Measurements from ENCODE around the gene ZNF407. TPM values are rescaled to one million over a fixed set of nuclear protein-coding genes. Genes with fewer than 3 reads are reported as not detected.

The ZNF407 gene
- total and polyA plus RNA-seq, 2 of the 13 experiments (the other 11 are each of a cell fraction or from before 2014, with no cell fraction given) = 2.3 to 8.7 TPM

DNA sequence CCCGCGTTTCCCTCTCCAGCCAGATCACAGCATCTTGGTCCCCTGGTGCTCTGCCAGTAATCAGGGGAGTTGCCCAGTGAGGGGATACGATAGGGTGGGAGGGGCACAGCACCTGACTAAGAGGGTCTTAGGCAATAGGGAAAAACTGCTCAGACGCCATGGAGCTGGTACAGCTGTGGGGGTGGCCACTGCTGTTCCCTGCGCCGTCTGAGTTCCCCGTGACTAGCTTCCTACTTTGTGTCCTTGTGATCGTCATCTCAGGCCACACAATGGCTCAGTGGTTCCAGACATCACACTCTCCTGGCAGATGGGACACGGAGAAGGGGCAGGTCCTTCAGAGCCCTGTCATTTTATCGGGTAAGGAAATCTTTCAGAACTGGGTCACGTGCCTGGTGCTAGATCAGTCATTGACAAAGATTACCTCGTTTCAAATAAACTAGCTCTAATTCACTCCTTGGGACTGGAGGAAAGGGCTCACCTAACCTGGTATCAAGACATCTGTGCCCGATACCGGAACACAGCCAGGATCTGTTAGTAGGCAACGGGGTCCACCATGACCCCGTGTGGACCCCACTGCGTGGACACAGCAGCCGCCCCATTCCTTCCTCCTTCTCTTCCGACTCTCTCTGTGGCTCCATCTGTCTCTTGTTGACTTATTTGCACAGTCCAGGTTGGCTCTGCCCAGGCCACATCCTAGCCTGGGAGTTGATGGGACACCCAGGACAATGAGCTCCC is 509.7 kb downstream of the ZNF407 start:
- 42% methylated on average over 11 of the region's 19 CpGs for WGBS (ENCODE audit: low lambda C conversion rate)
- ATAC-seq = no peak

More for the DNA sequence above, 509.7 kb downstream of the ZNF407 start:
- BruUV-seq (replicated peaks) = no TSS peak
- FAIRE-seq = no peak
- H3K27me3 ChIP-seq (ENCODE audit: control insufficient read depth in 1 of 2, insufficient read depth in 2 of 2, low read length in 2 of 2) = peaks cover 8 to 83% of the 10 kb centered on the region in 2 experiments
- in situ Hi-C loops (cut with HindIII; ENCODE audit: extremely low pct_ligation_motif_present, low pct_unique_long_range_greater_than_20kb) (no loop called here), intact Hi-C loops (cut with micrococcal nuclease; ENCODE audit: unreplicated experiment) (no loop called here)
- no peaks in the 10 kb centered on the region for H3K4me1 ChIP-seq (ENCODE audit: insufficient read depth, low read length)
- ChIA-PET CTCF (ENCODE audit: low intra/inter-chr PET ratio, low total read pairs) (no interaction called here), POLR2A (no interaction called here)
- H4K20me1 ChIP-seq (ENCODE audit: insufficient read depth, low read length) = no peaks in the 10 kb centered on the region
- H2AFZ ChIP-seq (ENCODE audit: low read length) = no peak overlapping the region
- H3K79me2 ChIP-seq (ENCODE audit: insufficient read depth, low read length) = no peaks in the 10 kb centered on the region
- TF ChIP-seq EP300 (IDR thresholded peaks at IDR 0.05; ENCODE audit: low read depth in 2 of 2, low read length in 2 of 2) (no peak), EP300 (CRISPR knock-in tag; IDR thresholded peaks at IDR 0.05; ENCODE audit: borderline replicate concordance) (no peak), ZNF567 (CRISPR knock-in tag; IDR thresholded peaks at IDR 0.05; ENCODE audit: borderline replicate concordance) (no peak), GTF2F1 (IDR thresholded peaks at IDR 0.05; ENCODE audit: low read length) (no peak), ZNF251 (CRISPR knock-in tag; IDR thresholded peaks at IDR 0.05) (no peak), ZNF17 (CRISPR knock-in tag; IDR thresholded peaks at IDR 0.05) (no peak), ZNF883 (CRISPR knock-in tag; IDR thresholded peaks at IDR 0.05; ENCODE audit: not compliant biosample characterization) (no peak)
- TF ChIP-seq, protein P1, sequence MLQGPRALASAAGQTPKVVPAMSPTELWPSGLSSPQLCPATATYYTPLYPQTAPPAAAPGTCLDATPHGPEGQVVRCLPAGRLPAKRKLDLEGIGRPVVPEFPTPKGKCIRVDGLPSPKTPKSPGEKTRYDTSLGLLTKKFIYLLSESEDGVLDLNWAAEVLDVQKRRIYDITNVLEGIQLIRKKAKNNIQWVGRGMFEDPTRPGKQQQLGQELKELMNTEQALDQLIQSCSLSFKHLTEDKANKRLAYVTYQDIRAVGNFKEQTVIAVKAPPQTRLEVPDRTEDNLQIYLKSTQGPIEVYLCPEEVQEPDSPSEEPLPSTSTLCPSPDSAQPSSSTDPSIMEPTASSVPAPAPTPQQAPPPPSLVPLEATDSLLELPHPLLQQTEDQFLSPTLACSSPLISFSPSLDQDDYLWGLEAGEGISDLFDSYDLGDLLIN (CRISPR knock-in tag; IDR thresholded peaks at IDR 0.05; ENCODE audit: borderline replicate concordance) = no peak
- TF ChIP-seq, protein P2, sequence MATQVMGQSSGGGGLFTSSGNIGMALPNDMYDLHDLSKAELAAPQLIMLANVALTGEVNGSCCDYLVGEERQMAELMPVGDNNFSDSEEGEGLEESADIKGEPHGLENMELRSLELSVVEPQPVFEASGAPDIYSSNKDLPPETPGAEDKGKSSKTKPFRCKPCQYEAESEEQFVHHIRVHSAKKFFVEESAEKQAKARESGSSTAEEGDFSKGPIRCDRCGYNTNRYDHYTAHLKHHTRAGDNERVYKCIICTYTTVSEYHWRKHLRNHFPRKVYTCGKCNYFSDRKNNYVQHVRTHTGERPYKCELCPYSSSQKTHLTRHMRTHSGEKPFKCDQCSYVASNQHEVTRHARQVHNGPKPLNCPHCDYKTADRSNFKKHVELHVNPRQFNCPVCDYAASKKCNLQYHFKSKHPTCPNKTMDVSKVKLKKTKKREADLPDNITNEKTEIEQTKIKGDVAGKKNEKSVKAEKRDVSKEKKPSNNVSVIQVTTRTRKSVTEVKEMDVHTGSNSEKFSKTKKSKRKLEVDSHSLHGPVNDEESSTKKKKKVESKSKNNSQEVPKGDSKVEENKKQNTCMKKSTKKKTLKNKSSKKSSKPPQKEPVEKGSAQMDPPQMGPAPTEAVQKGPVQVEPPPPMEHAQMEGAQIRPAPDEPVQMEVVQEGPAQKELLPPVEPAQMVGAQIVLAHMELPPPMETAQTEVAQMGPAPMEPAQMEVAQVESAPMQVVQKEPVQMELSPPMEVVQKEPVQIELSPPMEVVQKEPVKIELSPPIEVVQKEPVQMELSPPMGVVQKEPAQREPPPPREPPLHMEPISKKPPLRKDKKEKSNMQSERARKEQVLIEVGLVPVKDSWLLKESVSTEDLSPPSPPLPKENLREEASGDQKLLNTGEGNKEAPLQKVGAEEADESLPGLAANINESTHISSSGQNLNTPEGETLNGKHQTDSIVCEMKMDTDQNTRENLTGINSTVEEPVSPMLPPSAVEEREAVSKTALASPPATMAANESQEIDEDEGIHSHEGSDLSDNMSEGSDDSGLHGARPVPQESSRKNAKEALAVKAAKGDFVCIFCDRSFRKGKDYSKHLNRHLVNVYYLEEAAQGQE (IDR thresholded peaks at IDR 0.05; ENCODE audit: borderline replicate concordance in 1 of 2, low read depth in 1 of 2, low read length in 2 of 2) = no peak
- no peaks in the 10 kb centered on the region for H3K9me3 ChIP-seq (ENCODE audit: low read length)
- H3K9ac ChIP-seq (ENCODE audit: insufficient read depth, low read depth, low read length) = no peak overlapping the region
- H3K4me2 ChIP-seq (ENCODE audit: low read depth, low read length) = no peak overlapping the region
- H3K36me3 ChIP-seq (replicated peaks in 1 of 2; ENCODE audit: control insufficient read depth in 1 of 2, insufficient read depth in 2 of 2, low read length in 2 of 2) = no peaks in the 10 kb centered on the region
- H3K4me3 ChIP-seq (replicated peaks in 1 of 3; ENCODE audit: insufficient read depth in 1 of 3, low read depth in 2 of 3, low read length in 3 of 3) = no peak overlapping the region
- no peak overlapping the region for H3K27ac ChIP-seq (ENCODE audit: extremely low read length, insufficient read depth, low read length)
- no peak for DNase-seq (ENCODE audit: low spot score)
